ENCODE data around the gene HS3ST3B1.

- TF ChIP-seq CTCF (IDR thresholded peaks at IDR 0.05; ENCODE audit: low read depth, low read length, poor library complexity, severe bottlenecking) = no peak
- TF ChIP-seq EZH2phosphoT487 (IDR thresholded peaks at IDR 0.05; ENCODE audit: borderline replicate concordance, low read length) = no peak
These were observed 97.9 kb downstream of the HS3ST3B1 start for GRCh38 chr17:14398766-14399165.
